HCT116 (cell line): ENCODE data around the gene GALNT11.

Experiments
- MAX ChIP-seq: IDR thresholded peaks from 2 replicates; pipeline ENCODE4 v1.6.1; 2012
- POLR2A ChIP-seq: IDR thresholded peaks from 2 replicates; pipeline ENCODE4 v1.7.0; 2011; ENCODE audit warnings: borderline replicate concordance; ENCODE audit not compliant: insufficient read depth, insufficient read length; ENCODE audit errors: extremely low read depth
- SIN3A ChIP-seq: IDR thresholded peaks from 2 replicates; pipeline ENCODE4 v1.6.1; 2012; ENCODE audit warnings: low read depth
- SRF ChIP-seq: IDR thresholded peaks from 2 replicates; pipeline ENCODE4 v1.6.1; 2012; ENCODE audit warnings: low read depth

- TF ChIP-seq MAX, result no peak
- TF ChIP-seq POLR2A, result no peak
- no peak for TF ChIP-seq SIN3A
- TF ChIP-seq SRF, result no peak
Measured at GRCh38 chr7:152090747-152091146, 65.3 kb downstream of the GALNT11 start.
